Measurements from ENCODE around the gene HAVCR2.

GRCh38 chr5:157106630-157107461 lies 2.0 kb downstream of the HAVCR2 start:
- TF ChIP-seq, protein P1, sequence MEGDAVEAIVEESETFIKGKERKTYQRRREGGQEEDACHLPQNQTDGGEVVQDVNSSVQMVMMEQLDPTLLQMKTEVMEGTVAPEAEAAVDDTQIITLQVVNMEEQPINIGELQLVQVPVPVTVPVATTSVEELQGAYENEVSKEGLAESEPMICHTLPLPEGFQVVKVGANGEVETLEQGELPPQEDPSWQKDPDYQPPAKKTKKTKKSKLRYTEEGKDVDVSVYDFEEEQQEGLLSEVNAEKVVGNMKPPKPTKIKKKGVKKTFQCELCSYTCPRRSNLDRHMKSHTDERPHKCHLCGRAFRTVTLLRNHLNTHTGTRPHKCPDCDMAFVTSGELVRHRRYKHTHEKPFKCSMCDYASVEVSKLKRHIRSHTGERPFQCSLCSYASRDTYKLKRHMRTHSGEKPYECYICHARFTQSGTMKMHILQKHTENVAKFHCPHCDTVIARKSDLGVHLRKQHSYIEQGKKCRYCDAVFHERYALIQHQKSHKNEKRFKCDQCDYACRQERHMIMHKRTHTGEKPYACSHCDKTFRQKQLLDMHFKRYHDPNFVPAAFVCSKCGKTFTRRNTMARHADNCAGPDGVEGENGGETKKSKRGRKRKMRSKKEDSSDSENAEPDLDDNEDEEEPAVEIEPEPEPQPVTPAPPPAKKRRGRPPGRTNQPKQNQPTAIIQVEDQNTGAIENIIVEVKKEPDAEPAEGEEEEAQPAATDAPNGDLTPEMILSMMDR (conservative IDR thresholded peaks at IDR 0.05), result no peak
- no peak for TF ChIP-seq ZFX (IDR thresholded peaks at IDR 0.05)

All from C4-2B (cell line).